HG02840 (cell line): ENCODE data around the gene CDAN1.

Experiments used
- ATAC-seq: cut with Tn5 transposase; IDR thresholded peaks from one replicate; pipeline ENCODE4 v1.9.1; 2021; ENCODE audit warnings: mild to moderate bottlenecking, moderate library complexity, moderate number of reproducible peaks; ENCODE audit not compliant: unreplicated experiment, low FRiP score

Gene CDAN1

GRCh38 chr15:42735382-42736165 is 1.4 kb downstream of the CDAN1 start:
- no peak for ATAC-seq

GRCh38 chr15:42734076-42734672 is 2.8 kb downstream of the CDAN1 start:
- ATAC-seq, result no peak

GRCh38 chr15:42733027-42733426 is 3.9 kb downstream of the CDAN1 start:
- ATAC-seq, result no peak

- ATAC-seq, result no peak
Observed at GRCh38 chr15:42732095-42732827, 4.7 kb downstream of the CDAN1 start.

GRCh38 chr15:42731461-42731860 is 5.5 kb downstream of the CDAN1 start:
- ATAC-seq, result no peak

- ATAC-seq, result no peak
Observed at GRCh38 chr15:42730536-42730935, 6.4 kb downstream of the CDAN1 start.

GRCh38 chr15:42730135-42730534 is 6.8 kb downstream of the CDAN1 start:
- no peak for ATAC-seq

- no peak for ATAC-seq
Observed at GRCh38 chr15:42729409-42729808, 7.5 kb downstream of the CDAN1 start.

GRCh38 chr15:42728972-42729371 is 8.0 kb downstream of the CDAN1 start:
- ATAC-seq, result no peak

- ATAC-seq, result no peak
Observed at GRCh38 chr15:42728560-42728959, 8.4 kb downstream of the CDAN1 start.

- no peak for ATAC-seq
Observed at GRCh38 chr15:42727750-42728381, 9.1 kb downstream of the CDAN1 start.

- no peak for ATAC-seq
Observed at GRCh38 chr15:42726114-42726513, 10.8 kb downstream of the CDAN1 start.

GRCh38 chr15:42725331-42725903 is 11.5 kb downstream of the CDAN1 start:
- no peak for ATAC-seq

- no peak for ATAC-seq
Observed at GRCh38 chr15:42724276-42724675, 12.7 kb downstream of the CDAN1 start.

- no peak for ATAC-seq
Observed at GRCh38 chr15:42723068-42723467, 13.9 kb downstream of the CDAN1 start.

- no peak for ATAC-seq
Observed at GRCh38 chr15:42721916-42722315, 15.0 kb downstream of the CDAN1 start.

- no peak for ATAC-seq
Observed at GRCh38 chr15:42721016-42721415, 15.9 kb downstream of the CDAN1 start.

- ATAC-seq, result no peak
Observed at GRCh38 chr15:42720071-42720470, 16.9 kb downstream of the CDAN1 start.

GRCh38 chr15:42719043-42719442 is 17.9 kb downstream of the CDAN1 start:
- no peak for ATAC-seq

- ATAC-seq, result no peak
Observed at GRCh38 chr15:42716626-42717025, 20.3 kb downstream of the CDAN1 start.

GRCh38 chr15:42716125-42716524 is 20.8 kb downstream of the CDAN1 start:
- ATAC-seq, result no peak
